ENCODE measurements around the gene MYO16.

DNA sequence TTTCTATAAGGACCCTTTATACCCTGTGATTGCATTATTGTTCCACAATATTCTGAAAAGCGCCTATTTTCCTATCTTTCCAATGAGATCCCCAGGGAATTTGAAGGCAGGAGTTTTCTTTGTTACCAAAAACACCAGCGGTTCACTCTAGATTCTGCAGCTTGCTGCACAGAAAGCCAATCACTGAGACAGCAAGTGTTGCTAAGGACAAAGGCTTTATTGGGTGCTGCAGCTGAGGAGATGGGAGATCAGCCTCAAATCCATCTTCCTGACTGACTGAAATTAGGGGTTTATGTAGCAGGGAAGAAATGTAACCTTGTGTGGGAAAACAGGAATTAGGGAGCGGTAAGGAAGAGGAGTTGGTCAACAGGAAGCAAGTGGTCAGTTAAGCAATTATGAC lies 42.6 kb upstream of the MYO16 start:
- TF ChIP-seq CTCF (IDR thresholded peaks at IDR 0.05) (no peak), POLR2A (IDR thresholded peaks at IDR 0.05) (no peak)

All from ovary (tissue), 3 donors.